GM15510 (cell line): ENCODE data around the gene CLN6.
A peak's percentile ranks its signal among the peaks of the same experiment; 100 is the strongest.

ENCODE experiments used
- POLR2A ChIP-seq: IDR thresholded peaks from 3 replicates; pipeline ENCODE4 v1.6.1; 2011; ENCODE audit warnings: borderline replicate concordance; ENCODE audit not compliant: insufficient read length; ENCODE audit errors: extremely low read depth

Gene CLN6

DNA sequence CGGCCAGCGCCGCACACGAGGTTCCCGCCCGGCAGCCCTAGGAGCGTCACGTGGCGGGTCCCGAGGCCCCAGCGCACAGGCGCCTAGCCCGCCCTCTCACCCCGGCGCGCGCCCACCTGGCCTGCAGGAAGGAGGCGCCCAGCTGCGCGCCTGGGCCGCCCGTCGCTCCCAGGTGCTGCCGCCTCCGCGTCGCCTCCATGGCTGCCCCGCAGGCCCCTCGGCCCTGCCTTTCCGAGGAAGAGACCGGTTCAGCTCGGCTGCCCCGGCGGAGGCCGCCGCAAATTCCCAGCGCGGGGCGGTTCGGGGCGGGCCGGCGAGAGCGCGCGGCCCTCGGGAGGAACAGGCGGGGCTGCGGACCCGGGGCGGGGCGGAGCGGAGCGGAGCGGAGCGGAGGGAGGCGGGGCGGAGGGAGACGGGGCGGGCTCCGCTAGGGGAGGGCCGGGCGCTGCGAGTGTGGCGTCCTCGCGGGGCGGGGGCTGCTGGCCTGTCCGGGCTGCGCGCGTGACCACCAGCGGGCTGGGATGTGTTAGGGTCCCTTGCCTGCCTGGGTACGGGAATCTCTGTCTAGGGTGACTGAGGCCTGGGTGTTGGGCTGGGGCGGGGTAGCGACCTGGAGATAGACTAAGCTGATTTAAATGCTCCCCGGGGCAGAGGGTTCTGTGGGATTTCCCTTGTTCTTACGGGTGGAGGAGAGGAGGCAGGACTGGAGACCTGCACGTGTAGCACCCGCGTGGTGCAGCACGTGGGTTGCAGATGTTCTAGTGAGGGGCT lies at the start of gene CLN6:
TSS of gene CLN6 (minus strand) at position 343 of the 771 bp plus-strand sequence. CDS start at position 199, 144 bp downstream.
- peak; percentile 76 for TF ChIP-seq POLR2A

DNA sequence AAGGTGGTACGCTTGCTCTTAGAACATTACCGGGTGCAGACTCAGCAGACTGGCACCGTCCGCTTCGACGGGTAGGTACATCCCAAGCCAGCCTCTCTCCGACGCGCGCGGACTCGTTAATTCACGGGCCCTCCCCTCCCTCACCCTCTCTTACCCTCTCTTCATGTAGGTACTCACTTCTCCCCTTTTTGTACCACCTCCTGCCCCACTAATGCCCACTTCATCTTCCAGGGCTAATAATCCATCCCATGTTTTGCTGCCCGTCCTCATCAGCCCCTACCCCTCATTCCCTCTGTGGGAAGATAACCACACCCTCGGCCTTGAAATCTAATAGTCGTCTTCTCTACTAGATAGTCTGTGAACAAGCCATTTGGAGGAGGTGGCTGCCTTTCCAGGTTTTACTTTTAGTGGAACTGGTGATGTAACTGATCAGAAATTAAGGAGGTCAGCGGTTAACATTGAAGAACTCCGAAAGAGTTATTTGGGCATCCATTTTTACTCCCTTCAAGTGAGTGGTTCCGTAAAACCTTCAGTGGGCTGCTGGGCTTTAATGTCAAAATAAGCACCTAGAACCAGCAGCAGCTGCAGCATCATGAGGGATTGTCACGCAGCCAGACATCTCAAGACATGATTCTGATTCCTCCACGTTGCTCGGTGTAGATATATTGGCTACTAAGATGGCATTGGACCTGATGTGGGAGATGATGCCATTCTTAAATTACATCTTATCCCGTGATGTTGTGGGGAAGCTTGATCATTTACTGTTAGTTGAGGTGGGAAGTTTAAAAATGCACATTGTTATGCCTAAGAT lies 49.3 kb upstream of the CLN6 start:
- no peak for TF ChIP-seq POLR2A

DNA sequence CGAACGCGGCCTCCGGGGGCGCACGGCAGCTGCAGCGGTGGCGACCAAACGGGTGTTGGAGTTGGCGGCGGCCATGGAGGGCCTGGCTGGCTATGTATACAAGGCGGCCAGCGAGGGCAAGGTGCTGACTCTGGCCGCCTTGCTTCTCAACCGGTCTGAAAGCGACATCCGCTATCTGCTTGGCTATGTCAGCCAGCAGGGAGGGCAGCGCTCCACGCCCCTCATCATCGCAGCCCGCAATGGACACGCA lies 48.7 kb upstream of the CLN6 start:
- no peak for TF ChIP-seq POLR2A

DNA sequence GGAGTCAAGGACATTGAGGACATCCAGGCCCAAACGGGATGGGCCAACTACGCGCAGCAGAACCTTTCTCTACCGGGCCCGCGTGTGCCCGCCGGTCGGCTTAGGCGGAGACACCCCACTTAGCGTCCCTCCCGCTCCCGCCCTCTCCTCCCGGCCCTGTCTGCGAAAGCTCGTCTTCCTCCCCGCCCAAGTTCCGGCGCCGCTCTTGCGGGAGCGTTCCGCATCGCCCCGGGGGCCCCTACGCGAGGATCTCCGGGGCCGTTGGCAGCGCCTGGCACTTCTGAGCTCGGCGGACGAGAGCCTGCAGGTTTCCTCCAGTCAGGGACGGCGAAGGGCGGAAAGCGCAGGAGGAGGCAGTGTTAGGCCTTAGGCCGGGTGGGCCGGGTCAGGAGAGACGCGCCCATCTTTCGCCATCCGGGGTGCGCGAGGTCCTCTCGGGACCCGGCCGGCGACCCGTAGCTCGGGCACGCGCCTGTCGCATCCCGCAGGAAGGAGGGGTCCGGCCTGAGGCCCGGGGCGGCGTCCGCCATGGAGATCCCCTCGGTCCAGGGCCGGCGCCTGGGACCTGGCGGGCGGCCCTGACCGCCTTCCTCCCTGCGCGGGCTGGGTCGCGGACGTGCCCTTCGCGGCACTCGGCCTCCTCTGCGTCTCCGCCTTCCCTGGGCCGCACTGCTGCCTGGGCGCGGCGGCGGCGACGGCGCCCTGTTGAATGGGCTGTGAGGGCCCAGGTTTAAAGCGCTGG lies 48.2 kb upstream of the CLN6 start, which contains the start of gene FEM1B:
TSS of gene FEM1B (plus strand) at position 143 of the 742 bp plus-strand sequence. CDS start 673 bp downstream, outside the sequence.
- TF ChIP-seq POLR2A, result peak; percentile 67

DNA sequence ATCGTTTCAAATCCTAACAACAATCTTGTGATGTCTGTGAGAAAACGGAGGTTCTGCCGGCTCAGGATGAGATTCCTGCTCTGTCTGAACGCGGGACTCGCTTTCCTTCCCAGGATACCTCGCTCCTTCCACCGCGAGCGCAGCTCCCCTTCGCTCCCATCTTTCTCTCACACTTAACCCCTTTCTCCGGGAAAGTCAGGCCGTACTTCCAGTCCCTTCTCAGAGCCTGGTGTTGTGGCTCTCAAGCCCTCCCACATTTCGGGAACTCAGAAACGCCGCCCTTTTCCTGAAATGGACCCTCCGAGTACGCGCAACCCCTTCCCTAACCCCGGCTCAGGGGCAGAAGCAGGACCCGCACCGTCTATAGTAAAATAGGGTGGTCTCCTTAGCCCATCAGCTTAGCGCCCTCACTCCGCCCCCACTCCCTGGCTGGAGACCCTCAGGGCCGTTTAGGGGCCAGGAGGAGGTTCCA lies 47.6 kb upstream of the CLN6 start:
- no peak for TF ChIP-seq POLR2A

DNA sequence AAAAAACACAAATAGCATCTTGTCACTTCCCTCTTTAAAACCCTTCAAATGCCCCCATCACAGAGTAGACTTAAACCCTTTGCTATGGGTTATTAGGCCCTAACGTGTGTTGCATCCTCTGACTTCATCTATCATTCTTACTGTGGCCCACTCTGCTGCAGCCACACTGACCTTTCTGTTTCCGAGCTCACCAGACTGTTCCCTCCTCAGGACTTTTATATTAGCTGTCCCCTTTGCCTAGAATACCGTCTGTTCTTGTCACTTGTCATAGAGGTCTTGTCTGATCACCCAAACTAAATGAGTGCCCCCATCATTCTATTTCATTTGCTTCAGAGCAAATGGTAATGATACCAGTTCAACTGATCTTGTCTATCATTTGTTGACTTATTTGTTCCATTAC lies 47.1 kb upstream of the CLN6 start:
- no peak for TF ChIP-seq POLR2A

DNA sequence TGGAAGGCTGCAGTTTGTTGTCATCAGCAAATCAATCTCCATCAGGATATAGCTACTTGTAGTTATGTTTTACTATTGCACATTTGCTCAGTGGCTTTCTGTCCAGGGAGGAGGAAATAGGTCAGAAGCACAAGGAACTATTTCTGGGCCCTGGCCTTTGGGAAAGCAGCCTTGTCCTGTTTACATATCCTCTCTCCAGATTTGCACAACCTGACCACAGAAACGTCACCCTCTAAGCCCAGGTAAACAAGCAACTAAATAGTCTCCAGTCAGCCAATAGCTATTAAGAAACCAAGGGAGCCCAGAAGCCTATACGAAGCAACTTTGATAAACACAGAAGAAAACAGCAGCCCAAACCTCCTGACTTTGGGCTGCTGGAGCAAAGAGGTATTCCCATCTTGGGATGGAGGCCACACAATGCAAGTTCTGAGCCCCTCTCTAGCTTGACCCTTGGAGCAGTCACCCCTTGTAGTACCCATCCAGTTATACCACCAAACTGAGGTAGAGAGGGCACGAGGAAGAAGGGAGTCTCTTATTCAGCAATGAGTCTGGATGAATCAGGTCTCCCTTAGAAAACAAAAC lies 45.7 kb upstream of the CLN6 start:
- no peak for TF ChIP-seq POLR2A

DNA sequence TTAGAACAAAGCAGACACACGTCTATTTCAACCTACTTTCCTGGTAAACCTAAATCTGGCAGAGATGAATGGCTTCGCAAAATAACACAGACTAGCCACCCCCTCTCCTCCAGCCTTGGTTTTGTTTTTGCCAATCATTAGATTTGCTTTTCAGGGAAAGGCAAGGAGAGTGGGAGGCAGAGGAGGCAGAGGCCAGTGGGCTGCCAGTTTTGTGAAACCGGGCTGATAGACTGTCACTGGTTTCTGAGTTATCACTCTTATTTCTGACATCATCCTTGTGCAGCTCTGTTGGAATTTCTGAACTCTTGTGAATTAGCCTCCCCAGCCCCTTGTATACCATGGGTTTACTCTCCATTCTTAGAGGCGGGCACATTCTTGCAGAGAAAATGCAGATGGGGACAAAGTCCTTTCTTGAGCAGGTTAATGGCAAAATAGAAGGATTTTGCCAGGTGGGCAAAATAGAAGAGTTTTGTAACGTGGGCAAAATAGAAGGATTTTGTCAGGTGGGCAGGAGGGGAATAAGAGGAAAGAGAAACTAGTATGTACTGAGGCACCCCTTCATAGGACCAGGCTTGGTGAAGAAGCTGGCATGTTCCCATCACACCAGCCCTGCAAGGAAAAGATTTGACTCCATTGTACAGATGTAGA lies 44.8 kb upstream of the CLN6 start:
- TF ChIP-seq POLR2A, result no peak

DNA sequence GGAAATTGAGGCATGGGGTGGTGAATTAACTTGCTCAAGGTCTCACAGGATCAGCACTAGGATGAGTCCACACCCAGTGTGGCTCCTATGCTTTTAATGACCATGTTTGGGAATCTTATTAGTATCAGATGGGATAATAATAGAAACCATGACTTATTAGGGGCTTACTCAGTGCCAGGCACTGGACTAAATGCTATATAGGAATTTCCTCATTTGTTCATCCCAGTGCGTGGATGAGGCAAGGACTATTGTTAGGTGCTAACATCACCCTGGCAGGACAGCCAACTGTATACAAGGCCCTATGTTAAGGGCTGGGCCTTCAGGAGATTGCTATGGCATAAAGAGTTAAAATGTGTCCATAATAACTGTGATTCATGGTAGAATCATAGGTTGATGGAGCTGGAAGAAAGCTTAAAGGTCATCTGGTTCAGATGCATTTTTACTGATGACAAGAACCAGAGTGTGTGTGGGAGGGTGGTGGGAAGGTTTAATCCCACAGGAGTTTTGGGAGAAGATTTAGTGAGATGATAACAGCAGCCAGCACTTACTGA lies 43.3 kb upstream of the CLN6 start:
- no peak for TF ChIP-seq POLR2A

DNA sequence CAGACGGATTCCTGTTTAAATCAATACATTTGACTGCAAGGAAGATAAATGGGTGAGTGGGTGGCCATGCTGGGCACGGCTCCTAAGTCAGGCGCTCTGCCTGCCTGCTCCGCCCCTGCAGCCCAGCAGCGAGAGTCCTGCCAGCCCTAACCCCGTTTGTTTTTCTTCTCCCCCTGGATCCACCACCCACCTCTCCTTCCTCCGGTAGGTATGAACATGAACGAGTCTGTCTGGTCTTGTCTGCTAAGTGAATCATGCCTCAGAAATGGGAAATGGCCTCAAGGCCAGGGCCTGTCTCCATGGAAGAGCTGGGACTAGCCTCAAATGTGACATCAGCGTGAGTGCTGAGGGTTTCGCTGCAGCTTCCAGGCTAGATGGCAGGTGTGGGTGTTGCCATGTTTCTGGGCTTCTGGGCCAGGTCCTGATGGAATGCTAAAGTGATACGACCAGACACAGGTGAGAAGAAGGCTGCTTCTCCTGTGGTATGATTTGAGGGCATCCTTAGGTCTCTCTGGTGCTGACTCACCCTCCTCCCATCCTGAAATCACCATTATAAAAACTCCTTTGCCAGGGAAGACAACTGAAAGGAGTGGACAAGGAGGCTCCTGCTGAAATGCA lies 42.4 kb upstream of the CLN6 start:
- no peak for TF ChIP-seq POLR2A

DNA sequence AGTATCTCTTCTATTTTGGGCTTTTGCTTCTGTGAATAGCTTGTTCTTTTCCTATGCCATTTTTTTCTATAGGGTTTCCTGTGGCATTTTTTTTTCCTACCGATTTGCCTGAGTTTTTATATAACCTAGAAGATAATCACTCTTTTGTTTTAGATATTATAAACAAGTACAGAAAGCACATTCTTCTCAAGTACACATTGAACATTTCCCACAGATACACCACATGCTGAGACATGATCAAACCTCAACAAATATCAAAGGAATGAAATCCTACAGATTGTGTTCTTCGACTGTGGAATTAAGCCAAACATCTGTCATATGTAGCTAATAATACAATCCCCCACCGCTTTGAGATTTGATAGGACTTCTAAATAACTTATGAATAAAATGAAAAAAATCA lies 38.9 kb upstream of the CLN6 start:
- TF ChIP-seq POLR2A, result no peak

DNA sequence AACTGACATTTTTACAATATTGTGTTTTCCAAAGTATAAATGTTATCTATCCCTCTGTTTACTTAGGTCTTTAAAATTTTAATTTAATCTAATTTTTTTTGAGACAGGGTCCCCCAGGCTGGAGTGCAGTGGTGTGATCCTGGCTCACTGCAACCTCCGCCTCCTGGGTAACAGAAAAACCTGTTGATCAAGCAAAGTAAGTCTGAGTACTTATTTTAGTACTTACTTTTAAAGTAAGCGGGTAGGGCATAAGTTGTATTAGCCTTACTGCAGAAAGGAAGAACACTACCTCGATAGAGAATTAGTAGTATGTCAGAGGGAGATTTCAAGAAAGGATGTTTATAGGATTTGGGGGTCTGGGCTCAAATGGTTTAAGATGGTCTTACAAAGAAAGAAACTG lies 36.1 kb upstream of the CLN6 start:
- no peak for TF ChIP-seq POLR2A

DNA sequence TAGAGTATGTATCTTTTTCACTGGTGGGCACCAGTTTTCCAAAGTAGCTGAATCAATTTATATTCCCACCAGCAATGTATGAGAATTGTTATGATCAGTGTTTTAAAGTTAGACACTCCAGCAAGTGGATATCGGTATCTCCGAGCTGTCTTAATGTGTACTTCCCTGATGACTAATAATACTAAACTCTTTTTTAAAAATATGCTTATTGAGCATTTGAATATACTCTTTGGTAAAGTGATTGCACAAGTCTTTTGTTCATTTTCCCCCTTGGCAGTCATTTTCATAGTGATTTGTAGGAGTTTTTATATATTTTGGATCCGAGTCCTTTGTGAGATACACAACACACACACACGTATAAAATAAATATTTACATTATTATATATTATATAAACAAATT lies 35.6 kb upstream of the CLN6 start:
- TF ChIP-seq POLR2A, result no peak

DNA sequence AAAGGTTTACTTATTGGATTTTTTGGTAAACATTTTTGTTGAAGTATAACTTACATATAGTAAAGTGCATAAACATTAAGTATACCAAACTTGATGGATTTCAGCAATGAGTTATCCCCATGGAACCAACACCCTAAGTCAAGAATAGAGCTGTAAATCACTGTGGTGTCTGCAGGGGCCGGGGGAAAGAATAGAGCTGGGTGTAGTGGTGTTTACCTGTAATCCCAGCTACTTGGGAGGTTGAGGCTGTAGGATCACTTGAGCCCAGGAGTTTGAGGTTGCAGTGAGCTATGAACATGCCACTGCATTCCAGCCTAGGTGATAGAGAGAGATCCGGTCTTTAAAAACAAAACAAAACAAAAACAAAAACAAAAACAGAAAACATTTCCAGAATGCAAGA lies 34.8 kb upstream of the CLN6 start:
- TF ChIP-seq POLR2A, result no peak
